ENCODE measurements around the gene ALKBH5. TPM values are rescaled to one million over a fixed set of nuclear protein-coding genes. Genes with fewer than 3 reads are reported as not detected.

The ALKBH5 gene
- total RNA-seq, 1 donor from 2014 or later, result 71.0 TPM

DNA sequence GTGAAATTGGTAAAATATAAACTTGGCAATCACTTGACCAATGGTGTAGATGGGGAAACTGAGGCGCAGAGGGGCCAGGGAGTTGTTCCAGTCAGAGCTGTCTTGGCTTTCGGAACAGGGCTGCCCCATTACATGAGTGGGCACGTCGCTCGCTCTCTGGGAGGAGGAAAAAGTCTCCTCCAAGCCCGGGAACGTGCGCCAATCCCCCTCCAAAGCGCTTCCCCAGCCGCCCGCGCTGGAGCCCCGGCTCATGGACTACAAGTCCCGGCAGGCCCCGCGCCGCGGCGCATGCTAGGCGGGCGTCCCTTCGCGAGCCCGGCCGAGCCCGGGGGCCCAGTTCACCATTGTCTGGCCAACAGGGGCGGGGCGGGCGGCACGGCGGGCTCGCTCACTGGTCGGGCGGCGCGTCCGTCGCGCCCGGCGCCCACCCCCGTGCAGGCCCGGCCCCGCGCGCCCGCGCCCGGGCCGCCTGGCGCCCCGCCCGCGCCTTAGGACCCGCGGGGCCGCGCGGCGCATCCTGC, 41.6 kb downstream of the ALKBH5 start, which contains the start of gene LLGL1:
LLGL1 (plus strand) TSS at position 515 of the 521 bp plus-strand sequence. CDS start 48 bp downstream, outside the sequence.
- H3K27me3 Mint-ChIP-seq (ENCODE audit: low read depth), result no peaks in the 10 kb centered on the region
- TF ChIP-seq, protein P1, sequence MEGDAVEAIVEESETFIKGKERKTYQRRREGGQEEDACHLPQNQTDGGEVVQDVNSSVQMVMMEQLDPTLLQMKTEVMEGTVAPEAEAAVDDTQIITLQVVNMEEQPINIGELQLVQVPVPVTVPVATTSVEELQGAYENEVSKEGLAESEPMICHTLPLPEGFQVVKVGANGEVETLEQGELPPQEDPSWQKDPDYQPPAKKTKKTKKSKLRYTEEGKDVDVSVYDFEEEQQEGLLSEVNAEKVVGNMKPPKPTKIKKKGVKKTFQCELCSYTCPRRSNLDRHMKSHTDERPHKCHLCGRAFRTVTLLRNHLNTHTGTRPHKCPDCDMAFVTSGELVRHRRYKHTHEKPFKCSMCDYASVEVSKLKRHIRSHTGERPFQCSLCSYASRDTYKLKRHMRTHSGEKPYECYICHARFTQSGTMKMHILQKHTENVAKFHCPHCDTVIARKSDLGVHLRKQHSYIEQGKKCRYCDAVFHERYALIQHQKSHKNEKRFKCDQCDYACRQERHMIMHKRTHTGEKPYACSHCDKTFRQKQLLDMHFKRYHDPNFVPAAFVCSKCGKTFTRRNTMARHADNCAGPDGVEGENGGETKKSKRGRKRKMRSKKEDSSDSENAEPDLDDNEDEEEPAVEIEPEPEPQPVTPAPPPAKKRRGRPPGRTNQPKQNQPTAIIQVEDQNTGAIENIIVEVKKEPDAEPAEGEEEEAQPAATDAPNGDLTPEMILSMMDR (IDR thresholded peaks at IDR 0.05; ENCODE audit: unreplicated experiment), result no peak
- peak within 1 kb of the TSS; percentile 86 for H3K4me3 Mint-ChIP-seq
- peak; percentile 98 to 99 for DNase-seq (ENCODE audit: low spot score in 2 of 2, unreplicated experiment in 2 of 2)
- peaks cover 23% of the 10 kb centered on the region for H3K4me1 Mint-ChIP-seq
- H3K36me3 Mint-ChIP-seq, result no peaks in the 10 kb centered on the region
- peak within 1 kb of the TSS; percentile 97 for H3K27ac Mint-ChIP-seq
- H3K9me3 Mint-ChIP-seq, result no peaks in the 10 kb centered on the region

DNA sequence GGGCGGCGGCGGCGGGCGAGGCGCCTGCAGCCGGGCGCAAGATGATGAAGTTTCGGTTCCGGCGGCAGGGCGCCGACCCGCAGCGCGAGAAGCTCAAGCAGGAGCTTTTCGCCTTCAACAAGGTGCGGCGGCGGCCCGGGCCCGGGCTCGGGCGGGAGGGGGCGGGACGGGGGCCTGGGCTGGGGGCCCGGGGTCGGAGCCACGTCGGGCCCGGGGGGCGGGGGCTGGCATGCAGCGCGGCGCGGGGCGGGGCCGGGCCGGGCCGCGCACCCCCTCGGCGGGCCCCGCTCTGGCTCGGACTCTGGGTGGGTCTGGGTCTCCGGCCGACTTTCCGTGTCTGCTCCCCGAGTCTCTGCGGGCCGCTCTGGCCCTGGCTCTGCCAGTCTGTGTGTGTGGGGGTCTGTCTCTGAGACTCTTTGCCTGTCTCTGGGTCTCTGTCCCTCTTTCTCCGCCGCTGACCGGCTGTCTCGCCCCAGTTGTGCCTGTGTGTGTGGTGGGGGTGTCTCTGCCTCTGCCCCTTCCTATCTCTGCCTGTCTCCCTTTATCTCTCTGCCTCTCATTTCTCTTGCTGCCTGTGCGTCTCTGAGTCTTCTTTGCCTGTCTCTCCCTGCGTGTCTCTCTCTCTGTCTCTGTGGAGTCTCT, 42.1 kb downstream of the ALKBH5 start:
- H3K4me3 Mint-ChIP-seq, result peak overlapping the region; percentile 86
- H3K27me3 Mint-ChIP-seq (ENCODE audit: low read depth), result no peaks in the 10 kb centered on the region
- H3K4me1 Mint-ChIP-seq, result peaks cover 23% of the 10 kb centered on the region
- no peak for DNase-seq (ENCODE audit: low spot score in 2 of 2, unreplicated experiment in 2 of 2)
- TF ChIP-seq, protein P1 (IDR thresholded peaks at IDR 0.05; ENCODE audit: unreplicated experiment), result no peak
- H3K9me3 Mint-ChIP-seq, result no peaks in the 10 kb centered on the region
- H3K36me3 Mint-ChIP-seq, result no peaks in the 10 kb centered on the region
- H3K27ac Mint-ChIP-seq, result peak overlapping the region; percentile 81

GRCh38 chr17:18226284-18226945, 42.8 kb downstream of the ALKBH5 start:
- no peak for DNase-seq (ENCODE audit: low spot score in 2 of 2, unreplicated experiment in 2 of 2)
- TF ChIP-seq, protein P1 (IDR thresholded peaks at IDR 0.05; ENCODE audit: unreplicated experiment), result no peak
- Mint-ChIP-seq H3K4me3 (peak overlapping the region; percentile 86), H3K36me3 (no peaks in the 10 kb centered on the region), H3K27ac (peak overlapping the region; percentile 81), H3K9me3 (no peaks in the 10 kb centered on the region), H3K4me1 (peaks cover 25% of the 10 kb centered on the region), H3K27me3 (ENCODE audit: low read depth) (no peaks in the 10 kb centered on the region)

- Mint-ChIP-seq H3K27me3 (ENCODE audit: low read depth) (no peaks in the 10 kb centered on the region), H3K4me3 (peak overlapping the region; percentile 8), H3K9me3 (no peaks in the 10 kb centered on the region), H3K4me1 (peaks cover 25% of the 10 kb centered on the region), H3K27ac (no peak overlapping the region), H3K36me3 (no peaks in the 10 kb centered on the region)
- DNase-seq (ENCODE audit: low spot score in 2 of 2, unreplicated experiment in 2 of 2), result no peak
- TF ChIP-seq, protein P1 (IDR thresholded peaks at IDR 0.05; ENCODE audit: unreplicated experiment), result no peak
Observed at GRCh38 chr17:18227635-18228034, 44.0 kb downstream of the ALKBH5 start.

GRCh38 chr17:18228176-18228682, 44.6 kb downstream of the ALKBH5 start:
- Mint-ChIP-seq H3K36me3 (no peaks in the 10 kb centered on the region), H3K9me3 (no peaks in the 10 kb centered on the region), H3K27me3 (ENCODE audit: low read depth) (no peaks in the 10 kb centered on the region), H3K4me1 (peaks cover 25% of the 10 kb centered on the region), H3K4me3 (no peak overlapping the region), H3K27ac (no peak overlapping the region)
- DNase-seq (ENCODE audit: low spot score in 2 of 2, unreplicated experiment in 2 of 2), result no peak
- TF ChIP-seq, protein P1 (IDR thresholded peaks at IDR 0.05; ENCODE audit: unreplicated experiment), result no peak

Measured in mesothelial cell of epicardium (in vitro differentiated cells).